IMR-90 (cell line): ENCODE data around the gene MECR.

ENCODE experiments used
- BHLHE40 ChIP-seq: fragments of 150-350 bp; IDR thresholded peaks from 2 replicates; pipeline ENCODE4 v1.6.1; 2016; ENCODE audit warnings: mild to moderate bottlenecking, low read depth, low read length
- CHD1 ChIP-seq: IDR thresholded peaks from 2 replicates; pipeline ENCODE4 v1.6.1; 2012; ENCODE audit warnings: low read depth, low read length, improper control_type of control experiment
- MAFK ChIP-seq: IDR thresholded peaks from 2 replicates; pipeline ENCODE4 v1.6.1; 2012; ENCODE audit warnings: low read depth, low read length, improper control_type of control experiment
- MAZ ChIP-seq: IDR thresholded peaks from 2 replicates; pipeline ENCODE4 v1.6.1; 2012; ENCODE audit warnings: low read depth, mild to moderate bottlenecking, low read length, improper control_type of control experiment, moderate library complexity, borderline replicate concordance
- POLR2A ChIP-seq: IDR thresholded peaks from 2 replicates; pipeline ENCODE4 v1.6.1; 2012; ENCODE audit warnings: mild to moderate bottlenecking, low read depth, low read length
- RAD21 ChIP-seq: IDR thresholded peaks from 2 replicates; pipeline ENCODE4 v1.6.1; 2012; ENCODE audit warnings: low read length, improper control_type of control experiment
- RCOR1 ChIP-seq: IDR thresholded peaks from 2 replicates; pipeline ENCODE4 v1.6.1; 2012; ENCODE audit warnings: mild to moderate bottlenecking, low read length, improper control_type of control experiment; ENCODE audit not compliant: insufficient replicate concordance
- RFX5 ChIP-seq: IDR thresholded peaks from 2 replicates; pipeline ENCODE4 v1.8.0; 2012; ENCODE audit warnings: low read depth, mild to moderate bottlenecking, low read length, moderate library complexity
- SMC3 ChIP-seq: fragments of 150-350 bp; IDR thresholded peaks from 2 replicates; pipeline ENCODE4 v1.6.1; 2016; ENCODE audit warnings: low read depth, mild to moderate bottlenecking, antibody characterized with exemption, low read length, moderate library complexity
- TF ChIP-seq, protein P1 (sequence below): conservative IDR thresholded peaks from 2 replicates; pipeline ENCODE4 v1.5.1; 2012; ENCODE audit warnings: mild to moderate bottlenecking, low read depth, low read length, improper control_type of control experiment
- TF ChIP-seq, protein P2 (sequence below): fragments of 150-350 bp; IDR thresholded peaks from 2 replicates; pipeline ENCODE4 v1.6.1; 2017; ENCODE audit warnings: mild to moderate bottlenecking, antibody characterized with exemption, low read length, low read depth

DNA sequence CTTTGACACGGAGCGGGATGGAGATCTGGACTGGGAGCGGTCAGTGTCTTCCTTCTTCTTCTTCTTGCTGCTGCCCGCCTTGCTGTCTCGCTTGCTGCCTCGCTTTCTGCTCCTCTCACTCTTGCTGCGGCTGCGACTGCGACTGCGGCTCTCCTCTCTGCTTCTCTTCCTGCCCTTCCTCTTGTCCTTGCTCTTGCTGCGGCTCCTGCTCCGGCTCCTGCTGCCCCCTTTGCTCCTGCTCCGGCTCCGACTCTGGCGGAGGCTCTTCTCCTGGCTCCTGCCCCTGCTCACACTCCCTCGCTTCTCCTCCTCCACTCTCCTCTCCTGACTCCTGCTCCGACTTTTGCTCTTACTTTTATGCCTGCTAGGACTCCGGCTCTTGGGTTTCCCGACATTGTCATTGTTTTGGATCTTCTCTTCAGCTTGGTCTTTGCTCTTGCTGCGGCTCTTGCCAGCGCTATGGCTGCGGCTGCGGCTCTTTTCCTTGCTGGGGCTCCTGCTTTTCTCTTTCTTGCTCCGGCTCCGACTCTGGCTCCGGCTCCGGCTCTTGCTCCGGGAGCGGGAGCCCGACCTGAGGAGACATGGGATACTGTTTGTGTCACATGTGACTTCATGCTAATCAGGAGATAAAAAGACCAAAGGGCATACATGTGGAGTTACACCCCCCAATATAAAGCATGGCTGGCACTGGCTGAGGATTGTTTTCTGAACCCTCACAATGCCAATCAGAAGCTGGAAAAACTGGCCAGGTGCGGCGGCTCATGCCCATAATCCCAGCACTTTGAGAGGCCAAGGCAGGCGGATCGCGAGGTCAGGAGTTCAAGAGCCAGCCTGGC lies 81.9 kb downstream of the MECR start:
- no peak for TF ChIP-seq RCOR1
- TF ChIP-seq POLR2A: no peak
- TF ChIP-seq, protein P1, sequence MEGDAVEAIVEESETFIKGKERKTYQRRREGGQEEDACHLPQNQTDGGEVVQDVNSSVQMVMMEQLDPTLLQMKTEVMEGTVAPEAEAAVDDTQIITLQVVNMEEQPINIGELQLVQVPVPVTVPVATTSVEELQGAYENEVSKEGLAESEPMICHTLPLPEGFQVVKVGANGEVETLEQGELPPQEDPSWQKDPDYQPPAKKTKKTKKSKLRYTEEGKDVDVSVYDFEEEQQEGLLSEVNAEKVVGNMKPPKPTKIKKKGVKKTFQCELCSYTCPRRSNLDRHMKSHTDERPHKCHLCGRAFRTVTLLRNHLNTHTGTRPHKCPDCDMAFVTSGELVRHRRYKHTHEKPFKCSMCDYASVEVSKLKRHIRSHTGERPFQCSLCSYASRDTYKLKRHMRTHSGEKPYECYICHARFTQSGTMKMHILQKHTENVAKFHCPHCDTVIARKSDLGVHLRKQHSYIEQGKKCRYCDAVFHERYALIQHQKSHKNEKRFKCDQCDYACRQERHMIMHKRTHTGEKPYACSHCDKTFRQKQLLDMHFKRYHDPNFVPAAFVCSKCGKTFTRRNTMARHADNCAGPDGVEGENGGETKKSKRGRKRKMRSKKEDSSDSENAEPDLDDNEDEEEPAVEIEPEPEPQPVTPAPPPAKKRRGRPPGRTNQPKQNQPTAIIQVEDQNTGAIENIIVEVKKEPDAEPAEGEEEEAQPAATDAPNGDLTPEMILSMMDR: no peak
- TF ChIP-seq SMC3: no peak
- TF ChIP-seq BHLHE40: no peak
- TF ChIP-seq, protein P2, sequence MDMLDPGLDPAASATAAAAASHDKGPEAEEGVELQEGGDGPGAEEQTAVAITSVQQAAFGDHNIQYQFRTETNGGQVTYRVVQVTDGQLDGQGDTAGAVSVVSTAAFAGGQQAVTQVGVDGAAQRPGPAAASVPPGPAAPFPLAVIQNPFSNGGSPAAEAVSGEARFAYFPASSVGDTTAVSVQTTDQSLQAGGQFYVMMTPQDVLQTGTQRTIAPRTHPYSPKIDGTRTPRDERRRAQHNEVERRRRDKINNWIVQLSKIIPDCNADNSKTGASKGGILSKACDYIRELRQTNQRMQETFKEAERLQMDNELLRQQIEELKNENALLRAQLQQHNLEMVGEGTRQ: no peak
- TF ChIP-seq RFX5: no peak
- no peak for TF ChIP-seq CHD1
- TF ChIP-seq MAFK: no peak
- no peak for TF ChIP-seq RAD21
- TF ChIP-seq MAZ: no peak
